Smooth muscle cell of the umbilical artery (primary cell): Measurements from ENCODE around the gene UBL7. TPM values are rescaled to one million over a fixed set of nuclear protein-coding genes. Genes with fewer than 3 reads are reported as not detected.

Experiments used
- total RNA-seq: library from RNA; depleted of rRNA; stranded (reverse); fragments of >200 nt; gene quantifications from 2 replicates; pipeline ENCODE4 v1.2.3, GENCODE V29; 2014

Gene UBL7
- 24.9 and 27.5 TPM in 2 replicates for total RNA-seq

GRCh38 chr15:74460871-74461846 lies at the start of gene UBL7:
Gene UBL7 (minus strand): TSS chr15:74461160. CDS start chr15:74458867, 2,293 bp downstream.

GRCh38 chr15:74433592-74434262 lies 27.2 kb downstream of the UBL7 start, which contains the start of gene SEMA7A:
Gene SEMA7A (minus strand): TSS chr15:74433958. CDS start chr15:74433918, 40 bp downstream.

Other genes starting within 250 kb of the UBL7 start
- 0.28 and 0.30 TPM in 2 replicates for gene CCDC33, start 224.8 kb downstream of the UBL7 start, total RNA-seq
- gene CYP11A1, start 93.5 kb downstream of the UBL7 start, total RNA-seq, result under 0.01 TPM in 1 of 2 replicates, not detected in the other
- 35.0 and 86.9 TPM in 2 replicates for gene SEMA7A, start 27.2 kb downstream of the UBL7 start, total RNA-seq
- gene ARID3B, start 80.1 kb upstream of the UBL7 start, total RNA-seq, result 1.5 and 3.2 TPM in 2 replicates
- gene CLK3, start 154.7 kb upstream of the UBL7 start, total RNA-seq, result 54.3 and 55.3 TPM in 2 replicates
- 8.9 and 17.8 TPM in 2 replicates for gene EDC3, start 234.9 kb upstream of the UBL7 start, total RNA-seq